Parathyroid adenoma (tissue), 2 donors: ENCODE data around the gene RUNDC1.
A peak's percentile ranks its signal among the peaks of the same experiment; 100 is the strongest.

Source experiments
- H2AFZ ChIP-seq: fragments of 300-600 bp; sonication (generic); one replicate; pipeline ENCODE4 v1.7.0; 2017; ENCODE audit warnings: antibody characterized with exemption, mild to moderate bottlenecking
- H3K27ac ChIP-seq: fragments of 300-600 bp; sonication (generic); one replicate; pipeline ENCODE4 v1.7.0; 2017
- H3K27me3 ChIP-seq: fragments of 300-600 bp; sonication (generic); one replicate; pipeline ENCODE4 v1.7.0; 2017; ENCODE audit warnings: low read length; ENCODE audit not compliant: control insufficient read depth, insufficient read depth
- H3K36me3 ChIP-seq: fragments of 300-600 bp; sonication (generic); one replicate; pipeline ENCODE4 v1.7.0; 2017; ENCODE audit warnings: low read length; ENCODE audit not compliant: control insufficient read depth, insufficient read depth
- H3K4me1 ChIP-seq: fragments of 300-600 bp; sonication (generic); one replicate; pipeline ENCODE4 v1.7.0; 2017; ENCODE audit warnings: control low read depth
- H3K4me2 ChIP-seq: fragments of 300-600 bp; sonication (generic); one replicate; pipeline ENCODE4 v1.7.0; 2017; ENCODE audit warnings: low read length
- H3K4me3 ChIP-seq: fragments of 300-600 bp; sonication (generic); one replicate; pipeline ENCODE4 v1.7.0; 2017; ENCODE audit warnings: low read depth, low read length
- H3K79me2 ChIP-seq: fragments of 300-600 bp; sonication (generic); one replicate; pipeline ENCODE4 v1.7.0; 2017; ENCODE audit warnings: control low read depth
- H3K9ac ChIP-seq: fragments of 300-600 bp; sonication (generic); one replicate; pipeline ENCODE4 v1.7.0; 2017; ENCODE audit warnings: mild to moderate bottlenecking
- H3K9me3 ChIP-seq: fragments of 300-600 bp; sonication (generic); one replicate; pipeline ENCODE4 v1.7.0; 2017; ENCODE audit warnings: low read length; ENCODE audit not compliant: control insufficient read depth
- CTCF ChIP-seq: fragments of 300-600 bp; sonication (generic); IDR thresholded peaks from one replicate; pipeline ENCODE4 v1.7.0; 2017; ENCODE audit warnings: antibody characterized with exemption, mild to moderate bottlenecking
- donor health status: primary hyperparathyroidism.

Gene RUNDC1

GRCh38 chr17:43025766-43026537, 45.6 kb downstream of the RUNDC1 start:
- no peak overlapping the region for H3K27ac ChIP-seq
- no peak for TF ChIP-seq CTCF
- no peaks in the 10 kb centered on the region for H3K36me3 ChIP-seq

GRCh38 chr17:43026595-43026994, 46.2 kb downstream of the RUNDC1 start:
- no peaks in the 10 kb centered on the region for H3K27me3 ChIP-seq
- H3K27ac ChIP-seq, result no peak overlapping the region
- no peaks in the 10 kb centered on the region for H3K4me1 ChIP-seq
- TF ChIP-seq CTCF, result no peak
- H3K36me3 ChIP-seq, result no peaks in the 10 kb centered on the region
- H3K9ac ChIP-seq, result no peak overlapping the region
- no peaks in the 10 kb centered on the region for H3K9me3 ChIP-seq
- H3K4me3 ChIP-seq, result no peak overlapping the region
- no peak overlapping the region for H3K4me2 ChIP-seq
- H3K79me2 ChIP-seq, result no peaks in the 10 kb centered on the region
- no peak overlapping the region for H2AFZ ChIP-seq

More at GRCh38 chr17:43025766-43026537, 45.6 kb downstream of the RUNDC1 start:
- peak overlapping the region; percentile 95 for H2AFZ ChIP-seq
- no peaks in the 10 kb centered on the region for H3K9me3 ChIP-seq
- H3K27me3 ChIP-seq, result no peaks in the 10 kb centered on the region
- H3K4me3 ChIP-seq, result peak overlapping the region; percentile 46
- no peaks in the 10 kb centered on the region for H3K79me2 ChIP-seq
- H3K9ac ChIP-seq, result no peak overlapping the region
- no peak overlapping the region for H3K4me2 ChIP-seq
- H3K4me1 ChIP-seq, result no peaks in the 10 kb centered on the region

GRCh38 chr17:43027091-43028032, 47.0 kb downstream of the RUNDC1 start:
- H3K27me3 ChIP-seq, result no peaks in the 10 kb centered on the region
- H3K9ac ChIP-seq, result no peak overlapping the region
- no peaks in the 10 kb centered on the region for H3K4me1 ChIP-seq
- no peak overlapping the region for H3K4me2 ChIP-seq
- H3K36me3 ChIP-seq, result no peaks in the 10 kb centered on the region
- no peak for TF ChIP-seq CTCF
- no peaks in the 10 kb centered on the region for H3K79me2 ChIP-seq
- no peaks in the 10 kb centered on the region for H3K9me3 ChIP-seq
- no peak overlapping the region for H3K4me3 ChIP-seq
- H3K27ac ChIP-seq, result no peak overlapping the region
- no peak overlapping the region for H2AFZ ChIP-seq

GRCh38 chr17:43028221-43028861, 48.0 kb downstream of the RUNDC1 start:
- Histone ChIP-seq H2AFZ (no peak overlapping the region), H3K9me3 (no peaks in the 10 kb centered on the region), H3K36me3 (no peaks in the 10 kb centered on the region), H3K27ac (no peak overlapping the region), H3K4me3 (no peak overlapping the region), H3K9ac (no peak overlapping the region), H3K79me2 (no peaks in the 10 kb centered on the region), H3K4me1 (no peaks in the 10 kb centered on the region), H3K4me2 (no peak overlapping the region), H3K27me3 (no peaks in the 10 kb centered on the region)
- TF ChIP-seq CTCF, result no peak
